ENCODE measurements around the gene KMT2B.

- TF ChIP-seq, protein P1, sequence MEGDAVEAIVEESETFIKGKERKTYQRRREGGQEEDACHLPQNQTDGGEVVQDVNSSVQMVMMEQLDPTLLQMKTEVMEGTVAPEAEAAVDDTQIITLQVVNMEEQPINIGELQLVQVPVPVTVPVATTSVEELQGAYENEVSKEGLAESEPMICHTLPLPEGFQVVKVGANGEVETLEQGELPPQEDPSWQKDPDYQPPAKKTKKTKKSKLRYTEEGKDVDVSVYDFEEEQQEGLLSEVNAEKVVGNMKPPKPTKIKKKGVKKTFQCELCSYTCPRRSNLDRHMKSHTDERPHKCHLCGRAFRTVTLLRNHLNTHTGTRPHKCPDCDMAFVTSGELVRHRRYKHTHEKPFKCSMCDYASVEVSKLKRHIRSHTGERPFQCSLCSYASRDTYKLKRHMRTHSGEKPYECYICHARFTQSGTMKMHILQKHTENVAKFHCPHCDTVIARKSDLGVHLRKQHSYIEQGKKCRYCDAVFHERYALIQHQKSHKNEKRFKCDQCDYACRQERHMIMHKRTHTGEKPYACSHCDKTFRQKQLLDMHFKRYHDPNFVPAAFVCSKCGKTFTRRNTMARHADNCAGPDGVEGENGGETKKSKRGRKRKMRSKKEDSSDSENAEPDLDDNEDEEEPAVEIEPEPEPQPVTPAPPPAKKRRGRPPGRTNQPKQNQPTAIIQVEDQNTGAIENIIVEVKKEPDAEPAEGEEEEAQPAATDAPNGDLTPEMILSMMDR (IDR thresholded peaks at IDR 0.05): no peak
- no peak for TF ChIP-seq POLR2AphosphoS5 (IDR thresholded peaks at IDR 0.05)
These were observed 4.7 kb downstream of the KMT2B start for GRCh38 chr19:35722461-35722860.

Data from breast epithelium (tissue), 3 donors.